ENCODE measurements around the gene DEFB129. TPM values are rescaled to one million over a fixed set of nuclear protein-coding genes. Genes with fewer than 3 reads are reported as not detected.

Gene DEFB129
- polyA plus RNA-seq, 1 donor (not counting 4 experiments of a cell fraction or from before 2014, with no cell fraction given), result not detected

DNA sequence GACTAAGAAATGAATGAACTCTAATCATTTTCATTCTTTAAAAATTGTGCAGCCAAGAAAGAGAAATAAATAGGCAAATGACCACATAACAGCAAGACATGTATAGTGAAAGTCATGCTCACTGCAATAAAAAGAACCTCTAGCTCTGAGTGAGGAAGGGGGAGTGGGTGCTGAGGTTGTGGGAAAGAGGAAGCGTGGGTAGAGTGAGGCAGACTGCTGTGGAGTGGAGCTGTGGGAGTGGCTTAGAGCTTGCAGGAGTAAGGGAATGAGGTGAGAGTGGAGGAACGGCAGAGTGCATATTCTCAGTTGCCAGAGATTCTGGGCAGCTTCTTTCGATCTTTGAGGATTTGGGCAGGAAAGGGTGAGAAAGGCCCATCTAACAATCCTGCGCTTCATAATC, 10.4 kb downstream of the DEFB129 start:
- no peak overlapping the region for H3K9ac ChIP-seq (ENCODE audit: control insufficient read depth, extremely low read depth, insufficient read depth, low read length)
- H3K36me3 ChIP-seq (ENCODE audit: control insufficient read depth in 2 of 2, extremely low read depth in 1 of 2, insufficient read depth in 2 of 2, low read length in 2 of 2), result no peaks in the 10 kb centered on the region
- no peak overlapping the region for H2AFZ ChIP-seq (ENCODE audit: control insufficient read depth, low read length)
- dilution Hi-C loops (cut with MboI; ENCODE audit: extremely low pct_ligation_motif_present, low sequenced_read_pairs), result no loop called here
- H3K79me2 ChIP-seq (ENCODE audit: control insufficient read depth, insufficient read depth, low read length), result no peaks in the 10 kb centered on the region
- FAIRE-seq (no peak), DNase-seq (ENCODE audit: low read depth, low spot score) (no peak)
- H3K4me1 ChIP-seq (ENCODE audit: control insufficient read depth, extremely low read depth, insufficient read depth, low read length), result peaks cover 8% of the 10 kb centered on the region
- no peak overlapping the region for H3K4me2 ChIP-seq (ENCODE audit: control insufficient read depth, extremely low read depth, insufficient read depth, low read depth, low read length)
- no peak for TF ChIP-seq EZH2 (IDR thresholded peaks at IDR 0.05; ENCODE audit: low read length)
- TF ChIP-seq, protein P1, sequence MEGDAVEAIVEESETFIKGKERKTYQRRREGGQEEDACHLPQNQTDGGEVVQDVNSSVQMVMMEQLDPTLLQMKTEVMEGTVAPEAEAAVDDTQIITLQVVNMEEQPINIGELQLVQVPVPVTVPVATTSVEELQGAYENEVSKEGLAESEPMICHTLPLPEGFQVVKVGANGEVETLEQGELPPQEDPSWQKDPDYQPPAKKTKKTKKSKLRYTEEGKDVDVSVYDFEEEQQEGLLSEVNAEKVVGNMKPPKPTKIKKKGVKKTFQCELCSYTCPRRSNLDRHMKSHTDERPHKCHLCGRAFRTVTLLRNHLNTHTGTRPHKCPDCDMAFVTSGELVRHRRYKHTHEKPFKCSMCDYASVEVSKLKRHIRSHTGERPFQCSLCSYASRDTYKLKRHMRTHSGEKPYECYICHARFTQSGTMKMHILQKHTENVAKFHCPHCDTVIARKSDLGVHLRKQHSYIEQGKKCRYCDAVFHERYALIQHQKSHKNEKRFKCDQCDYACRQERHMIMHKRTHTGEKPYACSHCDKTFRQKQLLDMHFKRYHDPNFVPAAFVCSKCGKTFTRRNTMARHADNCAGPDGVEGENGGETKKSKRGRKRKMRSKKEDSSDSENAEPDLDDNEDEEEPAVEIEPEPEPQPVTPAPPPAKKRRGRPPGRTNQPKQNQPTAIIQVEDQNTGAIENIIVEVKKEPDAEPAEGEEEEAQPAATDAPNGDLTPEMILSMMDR (optimal IDR thresholded peaks at IDR 0.05 in 1 of 3, IDR thresholded peaks at IDR 0.05 in 1 of 3, conservative IDR thresholded peaks at IDR 0.05 in 1 of 3; ENCODE audit: extremely low read depth in 1 of 3, insufficient read depth in 2 of 3, low read length in 3 of 3), result no peak
- no peaks in the 10 kb centered on the region for H3K27me3 ChIP-seq (ENCODE audit: control insufficient read depth, extremely low read depth, insufficient read depth, low read length)
- no peaks in the 10 kb centered on the region for H3K9me3 ChIP-seq (ENCODE audit: control insufficient read depth, low read depth, low read length)
- H3K27ac ChIP-seq (ENCODE audit: control insufficient read depth, insufficient read depth, low read length), result no peak overlapping the region
- no peak overlapping the region for H3K4me3 ChIP-seq (ENCODE audit: control insufficient read depth in 2 of 3, extremely low read depth in 1 of 3, insufficient read depth in 2 of 3, low read depth in 1 of 3, low read length in 3 of 3)
- H3K9me1 ChIP-seq (ENCODE audit: control insufficient read depth, extremely low read depth, insufficient read depth, low read length), result no peaks in the 10 kb centered on the region
- no peaks in the 10 kb centered on the region for H4K20me1 ChIP-seq (ENCODE audit: control insufficient read depth, extremely low read depth, insufficient read depth, low read length)

DNA sequence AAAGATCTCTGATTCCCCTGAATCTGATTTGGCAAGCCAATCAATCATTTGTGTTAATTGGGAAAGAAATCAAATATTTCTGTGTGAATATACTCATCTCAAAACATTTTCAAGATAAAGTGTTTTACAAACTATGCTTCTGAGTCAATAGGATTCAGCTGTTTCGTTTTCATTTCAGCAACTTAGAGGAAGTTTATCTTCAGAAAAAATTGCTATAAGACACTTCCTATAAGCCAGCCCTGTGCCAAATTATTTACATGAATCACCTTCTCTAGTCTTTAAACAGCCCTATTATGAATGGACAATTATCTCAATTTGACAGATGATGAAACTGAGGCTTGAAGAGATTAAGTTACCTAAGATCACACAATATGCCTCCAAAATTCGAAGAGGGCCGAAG, 10.9 kb downstream of the DEFB129 start:
- H3K4me3 ChIP-seq (ENCODE audit: control insufficient read depth in 2 of 3, extremely low read depth in 1 of 3, insufficient read depth in 2 of 3, low read depth in 1 of 3, low read length in 3 of 3), result no peak overlapping the region
- FAIRE-seq (no peak), DNase-seq (ENCODE audit: low read depth, low spot score) (no peak)
- H2AFZ ChIP-seq (ENCODE audit: control insufficient read depth, low read length), result no peak overlapping the region
- no peaks in the 10 kb centered on the region for H3K9me1 ChIP-seq (ENCODE audit: control insufficient read depth, extremely low read depth, insufficient read depth, low read length)
- TF ChIP-seq EZH2 (IDR thresholded peaks at IDR 0.05; ENCODE audit: low read length), result no peak
- TF ChIP-seq, protein P1 (optimal IDR thresholded peaks at IDR 0.05 in 1 of 3, IDR thresholded peaks at IDR 0.05 in 1 of 3, conservative IDR thresholded peaks at IDR 0.05 in 1 of 3; ENCODE audit: extremely low read depth in 1 of 3, insufficient read depth in 2 of 3, low read length in 3 of 3), result no peak
- H3K36me3 ChIP-seq (ENCODE audit: control insufficient read depth in 2 of 2, extremely low read depth in 1 of 2, insufficient read depth in 2 of 2, low read length in 2 of 2), result no peaks in the 10 kb centered on the region
- no peaks in the 10 kb centered on the region for H3K27me3 ChIP-seq (ENCODE audit: control insufficient read depth, extremely low read depth, insufficient read depth, low read length)
- no peaks in the 10 kb centered on the region for H3K79me2 ChIP-seq (ENCODE audit: control insufficient read depth, insufficient read depth, low read length)
- no peaks in the 10 kb centered on the region for H4K20me1 ChIP-seq (ENCODE audit: control insufficient read depth, extremely low read depth, insufficient read depth, low read length)
- H3K4me1 ChIP-seq (ENCODE audit: control insufficient read depth, extremely low read depth, insufficient read depth, low read length), result peaks cover 8% of the 10 kb centered on the region
- H3K9me3 ChIP-seq (ENCODE audit: control insufficient read depth, low read depth, low read length), result no peaks in the 10 kb centered on the region
- no peak overlapping the region for H3K27ac ChIP-seq (ENCODE audit: control insufficient read depth, insufficient read depth, low read length)
- no peak overlapping the region for H3K4me2 ChIP-seq (ENCODE audit: control insufficient read depth, extremely low read depth, insufficient read depth, low read depth, low read length)
- dilution Hi-C loops (cut with MboI; ENCODE audit: extremely low pct_ligation_motif_present, low sequenced_read_pairs), result no loop called here
- no peak overlapping the region for H3K9ac ChIP-seq (ENCODE audit: control insufficient read depth, extremely low read depth, insufficient read depth, low read length)
